22Rv1 (cell line): ENCODE data around the gene VASP.

Source experiments
- ZFX ChIP-seq: fragments of 450-650 bp; IDR thresholded peaks from 2 replicates; pipeline ENCODE4 v1.6.1; 2017; ENCODE audit warnings: antibody characterized with exemption, borderline replicate concordance
- TF ChIP-seq, protein P1 (sequence below): fragments of 450-650 bp; IDR thresholded peaks from 2 replicates; pipeline ENCODE4 v1.5.1; 2017; ENCODE audit warnings: mild to moderate bottlenecking

GRCh38 chr19:45463241-45463640, 44.0 kb upstream of the VASP start:
- TF ChIP-seq, protein P1, sequence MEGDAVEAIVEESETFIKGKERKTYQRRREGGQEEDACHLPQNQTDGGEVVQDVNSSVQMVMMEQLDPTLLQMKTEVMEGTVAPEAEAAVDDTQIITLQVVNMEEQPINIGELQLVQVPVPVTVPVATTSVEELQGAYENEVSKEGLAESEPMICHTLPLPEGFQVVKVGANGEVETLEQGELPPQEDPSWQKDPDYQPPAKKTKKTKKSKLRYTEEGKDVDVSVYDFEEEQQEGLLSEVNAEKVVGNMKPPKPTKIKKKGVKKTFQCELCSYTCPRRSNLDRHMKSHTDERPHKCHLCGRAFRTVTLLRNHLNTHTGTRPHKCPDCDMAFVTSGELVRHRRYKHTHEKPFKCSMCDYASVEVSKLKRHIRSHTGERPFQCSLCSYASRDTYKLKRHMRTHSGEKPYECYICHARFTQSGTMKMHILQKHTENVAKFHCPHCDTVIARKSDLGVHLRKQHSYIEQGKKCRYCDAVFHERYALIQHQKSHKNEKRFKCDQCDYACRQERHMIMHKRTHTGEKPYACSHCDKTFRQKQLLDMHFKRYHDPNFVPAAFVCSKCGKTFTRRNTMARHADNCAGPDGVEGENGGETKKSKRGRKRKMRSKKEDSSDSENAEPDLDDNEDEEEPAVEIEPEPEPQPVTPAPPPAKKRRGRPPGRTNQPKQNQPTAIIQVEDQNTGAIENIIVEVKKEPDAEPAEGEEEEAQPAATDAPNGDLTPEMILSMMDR, result no peak
- TF ChIP-seq ZFX, result no peak
